Astrocyte (in vitro differentiated cells and primary cell): Measurements from ENCODE around the gene SLC38A11. TPM values are rescaled to one million over a fixed set of nuclear protein-coding genes. Genes with fewer than 3 reads are reported as not detected.

ENCODE experiments used
- DNase-seq: peaks from one replicate; pipeline ENCODE4 v3.0.0-alpha.2; 2010; ENCODE audit warnings: low read depth
- FAIRE-seq: peaks from 2 replicates; lab custom pipeline; 2011; peaks lifted over from hg19 to GRCh38; lab: Jason Lieb, UNC
- H2AFZ ChIP-seq: 2 replicates; pipeline ENCODE4 v1.6.0; 2012; ENCODE audit warnings: low read depth, low read length, inconsistent platforms
- H3K27ac ChIP-seq: 2 replicates; pipeline ENCODE4 v1.5.1; 2011; ENCODE audit warnings: low read depth, low read length, inconsistent platforms
- H3K27me3 ChIP-seq: 2 replicates; pipeline ENCODE4 v1.6.0; 2011; ENCODE audit warnings: low read length, inconsistent platforms; ENCODE audit not compliant: insufficient read depth
- H3K36me3 ChIP-seq: 2 replicates; pipeline ENCODE4 v1.5.1; 2011; ENCODE audit warnings: low read length, inconsistent platforms; ENCODE audit not compliant: insufficient read depth
- H3K4me1 ChIP-seq: 2 replicates; pipeline ENCODE4 v1.5.1; 2011; ENCODE audit warnings: low read length, inconsistent platforms; ENCODE audit not compliant: insufficient read depth
- H3K4me2 ChIP-seq: 2 replicates; pipeline ENCODE4 v1.6.0; 2012; ENCODE audit warnings: low read length, inconsistent platforms
- H3K4me3 ChIP-seq: 2 replicates; pipeline ENCODE4 v1.5.1; 2011; ENCODE audit warnings: low read depth, mild to moderate bottlenecking, low read length, inconsistent platforms; ENCODE audit not compliant: insufficient read depth
- H3K79me2 ChIP-seq: 2 replicates; pipeline ENCODE4 v1.6.0; 2012; ENCODE audit warnings: mild to moderate bottlenecking, low read length, inconsistent platforms; ENCODE audit not compliant: insufficient read depth
- H3K9ac ChIP-seq: 2 replicates; pipeline ENCODE4 v1.6.0; 2012; ENCODE audit warnings: mild to moderate bottlenecking, low read length, inconsistent platforms
- H3K9me3 ChIP-seq: 2 replicates; pipeline ENCODE4 v1.5.1; 2012; ENCODE audit warnings: low read depth, mild to moderate bottlenecking, low read length, inconsistent platforms; ENCODE audit not compliant: insufficient read depth
- H4K20me1 ChIP-seq: 2 replicates; pipeline ENCODE4 v1.6.0; 2012; ENCODE audit warnings: low read length, inconsistent platforms; ENCODE audit not compliant: insufficient read depth
- H3K27ac Mint-ChIP-seq: one replicate; pipeline ENCODE4 v1.8.0; 2021; ENCODE audit warnings: mild to moderate bottlenecking, mixed read lengths; ENCODE audit not compliant: unreplicated experiment
- H3K27me3 Mint-ChIP-seq: one replicate; pipeline ENCODE4 v1.8.0; 2021; ENCODE audit warnings: low read depth, mixed read lengths; ENCODE audit not compliant: unreplicated experiment
- H3K36me3 Mint-ChIP-seq: one replicate; pipeline ENCODE4 v1.8.0; 2021; ENCODE audit warnings: low read depth, mixed read lengths; ENCODE audit not compliant: unreplicated experiment
- H3K4me1 Mint-ChIP-seq: one replicate; pipeline ENCODE4 v1.8.0; 2021; ENCODE audit warnings: low read depth, mixed read lengths; ENCODE audit not compliant: unreplicated experiment
- H3K4me3 Mint-ChIP-seq: one replicate; pipeline ENCODE4 v1.8.0; 2021; ENCODE audit warnings: mild to moderate bottlenecking, moderate library complexity, mixed read lengths; ENCODE audit not compliant: unreplicated experiment
- H3K9me3 Mint-ChIP-seq: one replicate; pipeline ENCODE4 v1.8.0; 2021; ENCODE audit warnings: mild to moderate bottlenecking, mixed read lengths; ENCODE audit not compliant: unreplicated experiment
- CTCF ChIP-seq: IDR thresholded peaks from 2 replicates; pipeline ENCODE4 v1.5.1; 2011; ENCODE audit warnings: low read depth, mild to moderate bottlenecking, inconsistent platforms, low read length, moderate library complexity; ENCODE audit not compliant: insufficient read depth
- EZH2 ChIP-seq: IDR thresholded peaks from 2 replicates; pipeline ENCODE4 v1.6.1; 2012; ENCODE audit warnings: mild to moderate bottlenecking, low read length, inconsistent platforms; ENCODE audit not compliant: insufficient read depth
- total RNA-seq: library from RNA; stranded (reverse); gene quantifications from 2 replicates; pipeline ENCODE4 v1.2.1, GENCODE V29; 2021

The SLC38A11 gene
- total RNA-seq, 1 donor from 2014 or later, result not detected

- no peak for FAIRE-seq
- peak overlapping the region; percentile 71 for H3K27ac ChIP-seq
These were observed 57.7 kb downstream of the SLC38A11 start for GRCh38 chr2:164897469-164898260.

GRCh38 chr2:164896634-164897355 is 58.5 kb downstream of the SLC38A11 start:
- Histone ChIP-seq H4K20me1 (no peaks in the 10 kb centered on the region), H3K27ac (peak overlapping the region; percentile 71), H3K9me3 (no peaks in the 10 kb centered on the region), H3K4me3 (no peak overlapping the region), H3K27me3 (no peaks in the 10 kb centered on the region), H3K36me3 (no peaks in the 10 kb centered on the region), H2AFZ (no peak overlapping the region), H3K4me1 (no peaks in the 10 kb centered on the region), H3K79me2 (no peaks in the 10 kb centered on the region), H3K9ac (peak overlapping the region; percentile 5), H3K4me2 (peak overlapping the region; percentile 14)
- TF ChIP-seq CTCF (no peak), EZH2 (no peak)
- no peaks in the 10 kb centered on the region for H3K27me3 Mint-ChIP-seq
- DNase-seq (peak; percentile 66), FAIRE-seq (peak; percentile 76)
- H3K9me3 Mint-ChIP-seq, result no peaks in the 10 kb centered on the region
- no peaks in the 10 kb centered on the region for H3K36me3 Mint-ChIP-seq
- H3K4me3 Mint-ChIP-seq, result no peak overlapping the region
- peak overlapping the region; percentile 23 for H3K27ac Mint-ChIP-seq
- peaks cover 21% of the 10 kb centered on the region for H3K4me1 Mint-ChIP-seq

More at GRCh38 chr2:164897469-164898260, 57.7 kb downstream of the SLC38A11 start:
- Mint-ChIP-seq H3K36me3 (no peaks in the 10 kb centered on the region), H3K4me1 (peaks cover 21% of the 10 kb centered on the region), H3K27me3 (no peaks in the 10 kb centered on the region), H3K9me3 (no peaks in the 10 kb centered on the region), H3K27ac (peak overlapping the region; percentile 23), H3K4me3 (no peak overlapping the region)
- Histone ChIP-seq H3K36me3 (no peaks in the 10 kb centered on the region), H3K9ac (no peak overlapping the region), H3K9me3 (no peaks in the 10 kb centered on the region), H3K27me3 (no peaks in the 10 kb centered on the region), H3K79me2 (no peaks in the 10 kb centered on the region), H3K4me3 (no peak overlapping the region), H4K20me1 (no peaks in the 10 kb centered on the region), H3K4me1 (no peaks in the 10 kb centered on the region), H3K4me2 (no peak overlapping the region), H2AFZ (no peak overlapping the region)
- no peak for TF ChIP-seq EZH2
- no peak for TF ChIP-seq CTCF
- no peak for DNase-seq
